ENCODE data around the gene ROBO4.

DNA sequence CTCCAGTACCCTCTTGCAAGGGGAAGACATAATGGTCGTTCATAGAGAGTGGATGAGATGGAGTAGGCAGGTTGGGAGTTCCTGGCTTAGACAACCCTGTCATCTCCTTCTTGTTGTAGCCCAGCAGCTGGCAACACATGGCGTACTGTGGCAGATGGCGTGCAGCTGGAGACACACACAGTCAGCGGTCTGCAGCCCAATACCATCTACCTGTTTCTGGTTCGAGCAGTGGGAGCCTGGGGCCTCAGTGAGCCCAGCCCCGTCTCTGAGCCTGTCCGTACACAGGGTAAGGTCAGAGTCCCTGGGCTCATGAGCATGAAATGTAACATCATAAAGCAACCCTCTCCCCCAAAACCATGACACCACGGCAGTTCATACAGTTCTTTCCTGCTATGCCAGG, 23.7 kb downstream of the ROBO4 start:
- TF ChIP-seq POLR2AphosphoS5 (IDR thresholded peaks at IDR 0.05; ENCODE audit: low read depth, low read length) (no peak), POLR2A (IDR thresholded peaks at IDR 0.05; ENCODE audit: borderline replicate concordance, extremely low read depth, insufficient read depth, insufficient read length) (no peak), JUND (IDR thresholded peaks at IDR 0.05) (no peak), RAD21 (IDR thresholded peaks at IDR 0.05; ENCODE audit: low read depth) (no peak), ZNF274 (IDR thresholded peaks at IDR 0.05; ENCODE audit: low read depth, low read length) (no peak), SRF (IDR thresholded peaks at IDR 0.05; ENCODE audit: low read depth) (no peak), SIN3A (IDR thresholded peaks at IDR 0.05; ENCODE audit: low read depth) (no peak)
- TF ChIP-seq, protein P1, sequence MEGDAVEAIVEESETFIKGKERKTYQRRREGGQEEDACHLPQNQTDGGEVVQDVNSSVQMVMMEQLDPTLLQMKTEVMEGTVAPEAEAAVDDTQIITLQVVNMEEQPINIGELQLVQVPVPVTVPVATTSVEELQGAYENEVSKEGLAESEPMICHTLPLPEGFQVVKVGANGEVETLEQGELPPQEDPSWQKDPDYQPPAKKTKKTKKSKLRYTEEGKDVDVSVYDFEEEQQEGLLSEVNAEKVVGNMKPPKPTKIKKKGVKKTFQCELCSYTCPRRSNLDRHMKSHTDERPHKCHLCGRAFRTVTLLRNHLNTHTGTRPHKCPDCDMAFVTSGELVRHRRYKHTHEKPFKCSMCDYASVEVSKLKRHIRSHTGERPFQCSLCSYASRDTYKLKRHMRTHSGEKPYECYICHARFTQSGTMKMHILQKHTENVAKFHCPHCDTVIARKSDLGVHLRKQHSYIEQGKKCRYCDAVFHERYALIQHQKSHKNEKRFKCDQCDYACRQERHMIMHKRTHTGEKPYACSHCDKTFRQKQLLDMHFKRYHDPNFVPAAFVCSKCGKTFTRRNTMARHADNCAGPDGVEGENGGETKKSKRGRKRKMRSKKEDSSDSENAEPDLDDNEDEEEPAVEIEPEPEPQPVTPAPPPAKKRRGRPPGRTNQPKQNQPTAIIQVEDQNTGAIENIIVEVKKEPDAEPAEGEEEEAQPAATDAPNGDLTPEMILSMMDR (IDR thresholded peaks at IDR 0.05 in 2 of 3, conservative IDR thresholded peaks at IDR 0.05 in 1 of 3; ENCODE audit: borderline replicate concordance in 1 of 3, insufficient read depth in 1 of 3, low read depth in 2 of 3, low read length in 2 of 3): no peak
- TF ChIP-seq, protein P2, sequence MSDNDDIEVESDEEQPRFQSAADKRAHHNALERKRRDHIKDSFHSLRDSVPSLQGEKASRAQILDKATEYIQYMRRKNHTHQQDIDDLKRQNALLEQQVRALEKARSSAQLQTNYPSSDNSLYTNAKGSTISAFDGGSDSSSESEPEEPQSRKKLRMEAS (IDR thresholded peaks at IDR 0.05): no peak
- TF ChIP-seq, protein P3, sequence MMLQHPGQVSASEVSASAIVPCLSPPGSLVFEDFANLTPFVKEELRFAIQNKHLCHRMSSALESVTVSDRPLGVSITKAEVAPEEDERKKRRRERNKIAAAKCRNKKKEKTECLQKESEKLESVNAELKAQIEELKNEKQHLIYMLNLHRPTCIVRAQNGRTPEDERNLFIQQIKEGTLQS (IDR thresholded peaks at IDR 0.05): no peak
- TF ChIP-seq, protein P4, sequence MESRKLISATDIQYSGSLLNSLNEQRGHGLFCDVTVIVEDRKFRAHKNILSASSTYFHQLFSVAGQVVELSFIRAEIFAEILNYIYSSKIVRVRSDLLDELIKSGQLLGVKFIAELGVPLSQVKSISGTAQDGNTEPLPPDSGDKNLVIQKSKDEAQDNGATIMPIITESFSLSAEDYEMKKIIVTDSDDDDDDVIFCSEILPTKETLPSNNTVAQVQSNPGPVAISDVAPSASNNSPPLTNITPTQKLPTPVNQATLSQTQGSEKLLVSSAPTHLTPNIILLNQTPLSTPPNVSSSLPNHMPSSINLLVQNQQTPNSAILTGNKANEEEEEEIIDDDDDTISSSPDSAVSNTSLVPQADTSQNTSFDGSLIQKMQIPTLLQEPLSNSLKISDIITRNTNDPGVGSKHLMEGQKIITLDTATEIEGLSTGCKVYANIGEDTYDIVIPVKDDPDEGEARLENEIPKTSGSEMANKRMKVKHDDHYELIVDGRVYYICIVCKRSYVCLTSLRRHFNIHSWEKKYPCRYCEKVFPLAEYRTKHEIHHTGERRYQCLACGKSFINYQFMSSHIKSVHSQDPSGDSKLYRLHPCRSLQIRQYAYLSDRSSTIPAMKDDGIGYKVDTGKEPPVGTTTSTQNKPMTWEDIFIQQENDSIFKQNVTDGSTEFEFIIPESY (IDR thresholded peaks at IDR 0.05; ENCODE audit: extremely low read depth, insufficient replicate concordance, low read length): no peak
- TF ChIP-seq, protein P5, sequence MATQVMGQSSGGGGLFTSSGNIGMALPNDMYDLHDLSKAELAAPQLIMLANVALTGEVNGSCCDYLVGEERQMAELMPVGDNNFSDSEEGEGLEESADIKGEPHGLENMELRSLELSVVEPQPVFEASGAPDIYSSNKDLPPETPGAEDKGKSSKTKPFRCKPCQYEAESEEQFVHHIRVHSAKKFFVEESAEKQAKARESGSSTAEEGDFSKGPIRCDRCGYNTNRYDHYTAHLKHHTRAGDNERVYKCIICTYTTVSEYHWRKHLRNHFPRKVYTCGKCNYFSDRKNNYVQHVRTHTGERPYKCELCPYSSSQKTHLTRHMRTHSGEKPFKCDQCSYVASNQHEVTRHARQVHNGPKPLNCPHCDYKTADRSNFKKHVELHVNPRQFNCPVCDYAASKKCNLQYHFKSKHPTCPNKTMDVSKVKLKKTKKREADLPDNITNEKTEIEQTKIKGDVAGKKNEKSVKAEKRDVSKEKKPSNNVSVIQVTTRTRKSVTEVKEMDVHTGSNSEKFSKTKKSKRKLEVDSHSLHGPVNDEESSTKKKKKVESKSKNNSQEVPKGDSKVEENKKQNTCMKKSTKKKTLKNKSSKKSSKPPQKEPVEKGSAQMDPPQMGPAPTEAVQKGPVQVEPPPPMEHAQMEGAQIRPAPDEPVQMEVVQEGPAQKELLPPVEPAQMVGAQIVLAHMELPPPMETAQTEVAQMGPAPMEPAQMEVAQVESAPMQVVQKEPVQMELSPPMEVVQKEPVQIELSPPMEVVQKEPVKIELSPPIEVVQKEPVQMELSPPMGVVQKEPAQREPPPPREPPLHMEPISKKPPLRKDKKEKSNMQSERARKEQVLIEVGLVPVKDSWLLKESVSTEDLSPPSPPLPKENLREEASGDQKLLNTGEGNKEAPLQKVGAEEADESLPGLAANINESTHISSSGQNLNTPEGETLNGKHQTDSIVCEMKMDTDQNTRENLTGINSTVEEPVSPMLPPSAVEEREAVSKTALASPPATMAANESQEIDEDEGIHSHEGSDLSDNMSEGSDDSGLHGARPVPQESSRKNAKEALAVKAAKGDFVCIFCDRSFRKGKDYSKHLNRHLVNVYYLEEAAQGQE (IDR thresholded peaks at IDR 0.05; ENCODE audit: low read depth): no peak

Data from HCT116 (cell line).